ENCODE data around the gene TBX19. TPM values are rescaled to one million over a fixed set of nuclear protein-coding genes. Genes with fewer than 3 reads are reported as not detected.

TBX19 gene
- total RNA-seq, 4 donors from 2014 or later: 1.4 to 8.5 (median 4.8) TPM

GRCh38 chr1:168321945-168322344 is 41.3 kb downstream of the TBX19 start:
- intact Hi-C loops (cut with DNase I; ENCODE audit: low total_unique reads): no loop called here
- Histone ChIP-seq H3K4me1 (peaks cover 0 to 13% of the 10 kb centered on the region in 2 donors), H3K36me3 (no peaks in the 10 kb centered on the region), H3K27ac (peak overlapping the region; percentile 91 to 93), H3K27me3 (no peaks in the 10 kb centered on the region), H3K4me3 (no peak overlapping the region), H3K9me3 (no peaks in the 10 kb centered on the region)
- TF ChIP-seq CTCF (IDR thresholded peaks at IDR 0.05) (peak in 3 of 4 experiments; percentile 13 to 34 (median 29)), POLR2A (IDR thresholded peaks at IDR 0.05) (no peak)
- DNase-seq: no peak

DNA sequence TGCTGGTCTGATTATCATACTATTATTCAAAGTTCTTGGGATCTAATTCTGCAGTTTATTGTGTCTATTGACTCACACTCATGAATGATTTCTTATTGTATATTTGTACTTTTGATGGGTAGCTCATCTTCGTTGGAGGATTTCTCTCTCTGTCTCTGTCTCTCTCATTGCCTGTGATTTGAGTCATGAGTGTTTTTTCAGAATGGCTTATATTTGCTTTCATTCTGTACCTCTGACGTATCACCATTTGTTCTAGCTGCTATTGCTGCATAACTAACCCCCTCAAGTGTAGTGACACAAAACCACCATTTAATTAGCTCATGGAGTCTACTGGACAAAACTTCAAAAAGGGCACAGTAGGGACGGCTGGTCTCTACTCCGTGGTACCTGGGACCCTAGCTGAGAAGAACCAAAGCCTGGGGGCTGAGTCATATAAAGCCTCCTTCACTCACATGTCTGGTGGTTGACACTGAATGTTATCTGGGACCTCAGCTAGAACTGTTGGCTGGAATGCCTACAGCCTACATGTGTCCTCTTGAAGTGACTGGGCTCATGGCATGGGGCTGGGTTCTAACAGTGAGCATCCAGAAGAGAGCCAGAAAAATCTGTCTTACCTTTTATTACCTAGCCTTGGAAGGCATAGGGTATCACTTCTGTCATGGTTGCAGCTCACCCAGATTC is 44.2 kb downstream of the TBX19 start:
- no peak overlapping the region for H3K4me3 ChIP-seq
- no peaks in the 10 kb centered on the region for H3K36me3 ChIP-seq
- TF ChIP-seq POLR2A (IDR thresholded peaks at IDR 0.05): no peak
- no peak for TF ChIP-seq CTCF (IDR thresholded peaks at IDR 0.05)
- no peaks in the 10 kb centered on the region for H3K9me3 ChIP-seq
- DNase-seq: no peak
- H3K27ac ChIP-seq: no peak overlapping the region
- intact Hi-C loops (cut with DNase I; ENCODE audit: low total_unique reads): no loop called here
- no peaks in the 10 kb centered on the region for H3K27me3 ChIP-seq
- H3K4me1 ChIP-seq: peaks cover 0 to 13% of the 10 kb centered on the region in 2 donors

DNA sequence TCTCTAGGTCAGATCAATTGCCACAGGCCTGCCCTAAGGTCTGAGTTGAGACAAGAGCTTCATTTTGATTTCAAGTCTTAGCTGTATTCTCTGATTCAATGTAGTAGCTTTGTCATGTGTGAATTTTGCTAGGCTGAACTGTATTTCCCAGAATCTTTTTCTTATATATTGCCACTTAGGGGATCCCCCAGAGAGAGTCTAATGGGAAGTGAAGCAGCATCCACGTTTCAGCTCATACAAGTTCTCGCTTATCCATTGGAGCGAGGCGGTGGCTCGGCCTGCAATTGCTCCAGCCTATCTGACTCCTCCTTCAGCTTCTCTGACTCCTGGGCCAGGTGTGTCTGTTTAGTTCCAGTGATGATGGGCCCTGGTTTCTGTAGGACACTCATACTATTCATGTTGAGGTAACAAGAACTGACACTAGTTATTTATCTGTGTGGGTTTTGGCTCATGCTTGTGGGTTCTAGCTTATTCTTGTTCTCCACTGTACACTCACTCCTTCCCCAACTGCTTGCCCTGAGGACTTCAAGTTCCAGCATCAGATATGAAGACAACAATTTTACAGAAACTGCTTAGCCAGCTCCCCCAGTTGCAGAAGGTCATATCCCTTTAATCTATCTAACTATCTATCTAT is 48.2 kb downstream of the TBX19 start:
- intact Hi-C loops (cut with DNase I; ENCODE audit: low total_unique reads): no loop called here
- Histone ChIP-seq H3K4me1 (no peaks in the 10 kb centered on the region), H3K36me3 (no peaks in the 10 kb centered on the region), H3K9me3 (no peaks in the 10 kb centered on the region), H3K27me3 (no peaks in the 10 kb centered on the region), H3K4me3 (no peak overlapping the region), H3K27ac (no peak overlapping the region)
- DNase-seq: no peak
- TF ChIP-seq POLR2A (IDR thresholded peaks at IDR 0.05) (no peak), CTCF (IDR thresholded peaks at IDR 0.05) (no peak)

DNA sequence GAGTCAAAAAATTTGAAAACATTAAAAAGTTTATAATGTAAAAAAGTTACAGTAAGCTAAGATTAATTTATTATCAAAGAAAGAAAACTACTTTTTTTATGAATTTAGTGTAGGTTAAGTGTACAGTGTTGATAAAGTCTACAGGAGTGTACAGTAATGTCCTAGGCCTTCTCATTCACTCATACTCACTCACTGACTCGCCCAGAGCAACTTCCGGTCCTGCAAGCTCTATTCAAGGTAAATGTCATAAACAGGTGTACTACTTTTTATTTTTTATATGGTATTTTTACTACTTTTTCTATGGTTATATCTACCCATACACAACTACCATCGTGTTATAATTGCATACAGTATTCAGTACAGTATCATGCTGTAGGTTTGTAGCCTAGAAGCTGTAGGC is 49.6 kb downstream of the TBX19 start:
- H3K27me3 ChIP-seq: no peaks in the 10 kb centered on the region
- no peak for DNase-seq
- no peak overlapping the region for H3K27ac ChIP-seq
- intact Hi-C loops (cut with DNase I; ENCODE audit: low total_unique reads): no loop called here
- H3K4me1 ChIP-seq: no peaks in the 10 kb centered on the region
- no peak overlapping the region for H3K4me3 ChIP-seq
- H3K36me3 ChIP-seq: no peaks in the 10 kb centered on the region
- TF ChIP-seq CTCF (IDR thresholded peaks at IDR 0.05): no peak
- TF ChIP-seq POLR2A (IDR thresholded peaks at IDR 0.05): no peak
- no peaks in the 10 kb centered on the region for H3K9me3 ChIP-seq

- intact Hi-C loops (cut with DNase I; ENCODE audit: low total_unique reads): no loop called here
- H3K36me3 ChIP-seq: no peaks in the 10 kb centered on the region
- DNase-seq: no peak
- no peaks in the 10 kb centered on the region for H3K9me3 ChIP-seq
- no peaks in the 10 kb centered on the region for H3K4me1 ChIP-seq
- H3K27ac ChIP-seq: no peak overlapping the region
- TF ChIP-seq CTCF (IDR thresholded peaks at IDR 0.05) (no peak), POLR2A (IDR thresholded peaks at IDR 0.05) (no peak)
- H3K27me3 ChIP-seq: no peaks in the 10 kb centered on the region
- no peak overlapping the region for H3K4me3 ChIP-seq
Observed at GRCh38 chr1:168331569-168331968, 50.9 kb downstream of the TBX19 start.
